ENCODE results near the gene PTPN2.

DNA sequence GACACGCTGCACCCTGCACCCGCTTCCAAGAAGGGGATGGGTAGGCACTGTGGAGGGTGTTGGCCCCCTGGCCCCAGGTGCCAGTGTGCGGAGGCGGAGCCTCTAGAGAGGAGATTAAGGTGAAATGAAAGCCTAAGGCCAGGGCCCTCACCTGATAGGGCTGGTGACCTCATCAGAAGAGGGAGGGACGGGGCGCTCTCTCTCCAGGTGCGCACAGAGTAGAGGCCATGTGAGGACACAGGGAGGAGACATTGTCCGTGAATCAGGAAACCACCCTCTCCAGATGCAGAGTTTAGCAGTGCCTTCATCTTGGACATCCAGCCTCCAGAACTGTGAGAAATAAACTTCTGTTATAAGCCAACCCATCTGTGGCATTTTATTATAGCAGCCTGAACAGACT lies 118.9 kb downstream of the PTPN2 start:
- TF ChIP-seq, protein P1, sequence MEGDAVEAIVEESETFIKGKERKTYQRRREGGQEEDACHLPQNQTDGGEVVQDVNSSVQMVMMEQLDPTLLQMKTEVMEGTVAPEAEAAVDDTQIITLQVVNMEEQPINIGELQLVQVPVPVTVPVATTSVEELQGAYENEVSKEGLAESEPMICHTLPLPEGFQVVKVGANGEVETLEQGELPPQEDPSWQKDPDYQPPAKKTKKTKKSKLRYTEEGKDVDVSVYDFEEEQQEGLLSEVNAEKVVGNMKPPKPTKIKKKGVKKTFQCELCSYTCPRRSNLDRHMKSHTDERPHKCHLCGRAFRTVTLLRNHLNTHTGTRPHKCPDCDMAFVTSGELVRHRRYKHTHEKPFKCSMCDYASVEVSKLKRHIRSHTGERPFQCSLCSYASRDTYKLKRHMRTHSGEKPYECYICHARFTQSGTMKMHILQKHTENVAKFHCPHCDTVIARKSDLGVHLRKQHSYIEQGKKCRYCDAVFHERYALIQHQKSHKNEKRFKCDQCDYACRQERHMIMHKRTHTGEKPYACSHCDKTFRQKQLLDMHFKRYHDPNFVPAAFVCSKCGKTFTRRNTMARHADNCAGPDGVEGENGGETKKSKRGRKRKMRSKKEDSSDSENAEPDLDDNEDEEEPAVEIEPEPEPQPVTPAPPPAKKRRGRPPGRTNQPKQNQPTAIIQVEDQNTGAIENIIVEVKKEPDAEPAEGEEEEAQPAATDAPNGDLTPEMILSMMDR (IDR thresholded peaks at IDR 0.05; ENCODE audit: borderline replicate concordance, extremely low read depth, low read length, poor library complexity, severe bottlenecking): no peak
- no peak for TF ChIP-seq EZH2 (IDR thresholded peaks at IDR 0.05; ENCODE audit: borderline replicate concordance, low read depth, low read length, severe bottlenecking)
